Esophagus muscularis mucosa (tissue), 4 donors: ENCODE results near the gene DSCAM.

ENCODE experiments used
- EP300 ChIP-seq: sonication (generic); formaldehyde crosslinking; IDR thresholded peaks from one replicate; pipeline ENCODE4 v1.6.1; 2017; ENCODE audit warnings: antibody characterized with exemption
- POLR2A ChIP-seq: fragments of 450-650 bp; IDR thresholded peaks from one replicate; pipeline ENCODE4 v1.6.1; 2017; ENCODE audit warnings: antibody characterized with exemption, moderate library complexity, mild to moderate bottlenecking, low read depth
- TF ChIP-seq, protein P1 (sequence below), 3 experiments: fragments of 200-600 bp in 2 of 3; fragments of 450-650 bp in 1 of 3; sonication (generic) in 2 of 3; IDR thresholded peaks; one replicate each; pipeline ENCODE4 v1.5.1; 2017 to 2019; ENCODE audit warnings: antibody characterized with exemption in 3 of 3, mild to moderate bottlenecking in 2 of 3, moderate library complexity in 1 of 3

DNA sequence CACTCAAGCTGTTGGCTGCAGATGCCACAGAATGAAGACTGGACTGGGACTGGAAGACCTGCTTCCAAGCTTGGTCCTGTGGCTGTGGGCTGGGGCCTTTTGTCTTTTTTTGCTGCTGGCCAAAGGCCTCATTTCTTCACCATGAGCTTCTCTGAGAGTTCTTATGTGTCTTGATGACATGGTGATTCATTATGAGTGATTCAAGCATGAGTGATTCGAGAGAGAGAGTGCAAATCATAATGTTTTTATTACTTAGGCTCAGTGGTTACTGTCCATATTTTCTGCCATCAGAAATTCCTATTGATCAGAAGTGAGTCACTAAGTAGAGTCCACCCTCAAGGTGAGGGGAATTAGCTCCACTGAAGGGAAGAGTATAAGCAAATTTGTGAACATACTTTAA is 885.7 kb downstream of the DSCAM start:
- TF ChIP-seq, protein P1, sequence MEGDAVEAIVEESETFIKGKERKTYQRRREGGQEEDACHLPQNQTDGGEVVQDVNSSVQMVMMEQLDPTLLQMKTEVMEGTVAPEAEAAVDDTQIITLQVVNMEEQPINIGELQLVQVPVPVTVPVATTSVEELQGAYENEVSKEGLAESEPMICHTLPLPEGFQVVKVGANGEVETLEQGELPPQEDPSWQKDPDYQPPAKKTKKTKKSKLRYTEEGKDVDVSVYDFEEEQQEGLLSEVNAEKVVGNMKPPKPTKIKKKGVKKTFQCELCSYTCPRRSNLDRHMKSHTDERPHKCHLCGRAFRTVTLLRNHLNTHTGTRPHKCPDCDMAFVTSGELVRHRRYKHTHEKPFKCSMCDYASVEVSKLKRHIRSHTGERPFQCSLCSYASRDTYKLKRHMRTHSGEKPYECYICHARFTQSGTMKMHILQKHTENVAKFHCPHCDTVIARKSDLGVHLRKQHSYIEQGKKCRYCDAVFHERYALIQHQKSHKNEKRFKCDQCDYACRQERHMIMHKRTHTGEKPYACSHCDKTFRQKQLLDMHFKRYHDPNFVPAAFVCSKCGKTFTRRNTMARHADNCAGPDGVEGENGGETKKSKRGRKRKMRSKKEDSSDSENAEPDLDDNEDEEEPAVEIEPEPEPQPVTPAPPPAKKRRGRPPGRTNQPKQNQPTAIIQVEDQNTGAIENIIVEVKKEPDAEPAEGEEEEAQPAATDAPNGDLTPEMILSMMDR (IDR thresholded peaks at IDR 0.05), result no peak
- TF ChIP-seq POLR2A (no peak), EP300 (no peak)
